ENCODE results near the gene ABAT. TPM values are rescaled to one million over a fixed set of nuclear protein-coding genes. Genes with fewer than 3 reads are reported as not detected.
"Not testable (repeated sequence)": the region's sequence is repeated elsewhere in the genome, so short reads cannot be mapped to it uniquely, and the experiment has no call there.

ABAT gene
- total RNA-seq, 2 donors from 2014 or later = 67.4 to 74.7 TPM

DNA sequence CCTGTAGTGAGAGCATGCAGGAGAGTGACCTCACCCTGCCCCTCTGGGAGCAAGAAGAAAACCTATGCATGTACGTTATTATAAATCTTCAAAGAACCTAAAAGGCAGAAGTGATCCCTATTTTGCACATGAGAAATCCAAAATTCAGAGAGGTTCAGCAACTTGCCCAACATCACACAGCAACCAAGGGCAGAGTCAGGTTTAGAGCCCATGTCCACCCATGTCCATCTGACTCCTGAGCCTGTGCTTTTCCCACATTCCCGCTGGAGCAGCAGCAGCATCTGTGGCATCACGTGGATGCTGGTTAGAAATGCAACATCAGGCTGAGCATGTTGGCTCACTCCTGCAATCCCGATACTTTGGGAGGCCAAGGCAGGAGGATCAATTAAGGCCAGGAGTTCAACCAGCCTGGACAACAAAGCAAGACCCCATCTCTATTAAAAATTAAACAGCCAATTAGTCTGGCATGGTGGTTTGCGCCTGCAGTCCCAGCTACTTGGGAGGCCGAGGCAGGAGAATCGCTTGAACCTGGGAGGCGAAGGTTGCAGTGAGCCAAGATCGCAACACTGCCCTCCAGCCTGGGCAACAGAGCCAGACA is 26.6 kb upstream of the ABAT start:
- TF ChIP-seq POLR2A (IDR thresholded peaks at IDR 0.05) (no peak), POLR2AphosphoS5 (IDR thresholded peaks at IDR 0.05) (no peak)
- TF ChIP-seq, protein P1, sequence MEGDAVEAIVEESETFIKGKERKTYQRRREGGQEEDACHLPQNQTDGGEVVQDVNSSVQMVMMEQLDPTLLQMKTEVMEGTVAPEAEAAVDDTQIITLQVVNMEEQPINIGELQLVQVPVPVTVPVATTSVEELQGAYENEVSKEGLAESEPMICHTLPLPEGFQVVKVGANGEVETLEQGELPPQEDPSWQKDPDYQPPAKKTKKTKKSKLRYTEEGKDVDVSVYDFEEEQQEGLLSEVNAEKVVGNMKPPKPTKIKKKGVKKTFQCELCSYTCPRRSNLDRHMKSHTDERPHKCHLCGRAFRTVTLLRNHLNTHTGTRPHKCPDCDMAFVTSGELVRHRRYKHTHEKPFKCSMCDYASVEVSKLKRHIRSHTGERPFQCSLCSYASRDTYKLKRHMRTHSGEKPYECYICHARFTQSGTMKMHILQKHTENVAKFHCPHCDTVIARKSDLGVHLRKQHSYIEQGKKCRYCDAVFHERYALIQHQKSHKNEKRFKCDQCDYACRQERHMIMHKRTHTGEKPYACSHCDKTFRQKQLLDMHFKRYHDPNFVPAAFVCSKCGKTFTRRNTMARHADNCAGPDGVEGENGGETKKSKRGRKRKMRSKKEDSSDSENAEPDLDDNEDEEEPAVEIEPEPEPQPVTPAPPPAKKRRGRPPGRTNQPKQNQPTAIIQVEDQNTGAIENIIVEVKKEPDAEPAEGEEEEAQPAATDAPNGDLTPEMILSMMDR (IDR thresholded peaks at IDR 0.05) = no peak
- intact Hi-C loops (cut with DNase I) = no loop called here
- peaks cover 12 to 14% of the 10 kb centered on the region in 2 donors for H3K36me3 ChIP-seq

DNA sequence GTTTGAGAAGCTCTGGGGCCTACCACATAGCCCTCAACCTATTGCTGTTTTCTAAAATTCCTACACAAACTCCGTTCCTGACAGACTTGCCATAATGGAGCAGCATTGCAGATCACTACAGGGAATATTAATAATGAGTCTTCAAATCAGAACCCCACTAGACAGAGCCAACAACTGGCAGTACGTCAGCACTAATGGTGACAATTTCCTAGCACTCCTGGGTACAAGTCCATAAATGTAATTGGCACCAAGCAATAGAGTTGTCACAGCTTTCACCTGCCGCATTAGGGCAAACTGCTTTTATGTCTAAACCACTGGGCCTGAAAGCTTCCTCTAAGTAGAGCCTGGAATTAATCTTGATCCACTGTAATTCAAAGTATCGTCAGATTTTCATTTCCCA is 25.5 kb upstream of the ABAT start:
- H3K27ac ChIP-seq = no peak overlapping the region
- DNase-seq (ENCODE audit: low spot score) = no peak
- H3K4me1 ChIP-seq (replicated peaks) = no peaks in the 10 kb centered on the region
- peaks cover 5 to 11% of the 10 kb centered on the region in 2 donors for H3K36me3 ChIP-seq
- TF ChIP-seq, protein P1 (IDR thresholded peaks at IDR 0.05) = no peak
- TF ChIP-seq POLR2A (IDR thresholded peaks at IDR 0.05) = no peak
- TF ChIP-seq POLR2AphosphoS5 (IDR thresholded peaks at IDR 0.05) = no peak
- no peaks in the 10 kb centered on the region for H3K9me3 ChIP-seq
- intact Hi-C loops (cut with DNase I) = no loop called here
- no peak overlapping the region for H3K4me3 ChIP-seq
- WGBS = 91% methylated on average over 4 of the region's 4 CpGs
- H3K27me3 ChIP-seq (replicated peaks; ENCODE audit: insufficient read depth) = no peaks in the 10 kb centered on the region

More for the DNA sequence above, 26.6 kb upstream of the ABAT start:
- H3K4me1 ChIP-seq (replicated peaks) = no peaks in the 10 kb centered on the region
- 76% methylated on average over 9 of the region's 9 CpGs for whole genome bisulfite sequencing
- no peaks in the 10 kb centered on the region for H3K9me3 ChIP-seq
- DNase-seq (ENCODE audit: low spot score) = no peak
- no peak overlapping the region for H3K27ac ChIP-seq
- no peak overlapping the region for H3K4me3 ChIP-seq
- no peaks in the 10 kb centered on the region for H3K27me3 ChIP-seq (replicated peaks; ENCODE audit: insufficient read depth)

DNA sequence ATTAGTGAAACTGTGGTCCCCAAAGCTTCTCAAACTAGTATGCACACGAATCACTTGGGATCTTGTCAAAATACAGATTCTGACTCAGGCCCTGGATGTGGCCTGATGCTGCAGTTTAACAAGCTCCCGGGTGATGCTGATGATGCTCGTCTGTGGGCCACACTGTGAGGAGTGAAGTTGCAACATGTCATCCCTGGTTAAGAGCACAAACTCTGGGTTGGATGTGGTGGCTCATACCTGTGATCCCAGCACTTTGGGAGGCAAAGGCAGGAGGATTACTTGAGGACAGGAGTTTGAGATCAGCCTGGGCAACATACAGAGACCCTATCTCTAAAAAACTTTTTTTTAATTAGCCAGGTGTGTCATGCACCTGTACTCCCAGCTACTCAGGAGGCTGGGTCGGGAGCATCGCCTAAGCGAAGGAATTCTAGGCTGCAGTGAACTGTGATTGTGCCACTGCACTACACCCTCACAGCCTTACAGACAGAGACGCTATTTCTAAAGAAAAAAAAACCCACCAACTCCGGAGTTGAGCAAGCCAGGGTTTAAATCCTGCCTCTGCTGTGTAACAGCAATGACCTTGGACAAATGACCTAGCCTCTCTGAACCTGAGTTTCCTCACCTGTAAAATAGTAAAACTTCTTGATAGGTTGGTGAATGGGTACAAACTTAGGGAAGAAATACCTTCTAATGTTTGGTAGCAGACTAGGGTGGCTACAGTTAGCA is 24.4 kb upstream of the ABAT start:
- Histone ChIP-seq H3K4me3 (no peak overlapping the region), H3K4me1 (replicated peaks) (no peaks in the 10 kb centered on the region), H3K27me3 (replicated peaks; ENCODE audit: insufficient read depth) (no peaks in the 10 kb centered on the region), H3K36me3 (peaks cover 3 to 11% of the 10 kb centered on the region in 2 donors), H3K9me3 (no peaks in the 10 kb centered on the region), H3K27ac (no peak overlapping the region)
- TF ChIP-seq POLR2A (IDR thresholded peaks at IDR 0.05) = no peak
- TF ChIP-seq, protein P1 (IDR thresholded peaks at IDR 0.05) = no peak
- no peak for TF ChIP-seq POLR2AphosphoS5 (IDR thresholded peaks at IDR 0.05)
- no peak for DNase-seq (ENCODE audit: low spot score)
- intact Hi-C loops (cut with DNase I) = no loop called here
- 74% methylated on average over 8 of the region's 8 CpGs for WGBS

DNA sequence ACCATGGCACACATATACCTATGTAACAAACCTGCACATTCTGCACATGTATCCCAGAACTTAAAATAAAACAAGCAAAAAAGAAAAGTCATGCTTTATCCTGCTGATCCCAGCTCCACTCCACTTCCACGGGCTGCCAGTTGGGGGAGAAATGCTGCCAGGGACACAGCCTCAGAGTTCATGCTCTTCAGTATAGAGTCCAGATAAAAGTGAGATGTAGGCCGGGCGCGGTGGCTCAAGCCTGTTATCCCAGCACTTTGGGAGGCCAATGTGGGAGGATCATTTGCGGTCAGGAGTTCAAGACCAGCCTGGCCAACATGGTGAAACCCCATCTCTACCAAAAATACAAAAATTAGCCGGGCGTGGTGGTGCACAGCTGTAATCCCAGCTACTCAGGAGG is 22.5 kb upstream of the ABAT start:
- DNase-seq (ENCODE audit: low spot score); H3K4me1 ChIP-seq (replicated peaks); intact Hi-C loops (cut with DNase I); H3K27ac ChIP-seq; H3K9me3 ChIP-seq; H3K36me3 ChIP-seq; H3K27me3 ChIP-seq (replicated peaks; ENCODE audit: insufficient read depth); H3K4me3 ChIP-seq: not testable (repeated sequence)
- WGBS = 59% methylated on average over 6 of the region's 7 CpGs

DNA sequence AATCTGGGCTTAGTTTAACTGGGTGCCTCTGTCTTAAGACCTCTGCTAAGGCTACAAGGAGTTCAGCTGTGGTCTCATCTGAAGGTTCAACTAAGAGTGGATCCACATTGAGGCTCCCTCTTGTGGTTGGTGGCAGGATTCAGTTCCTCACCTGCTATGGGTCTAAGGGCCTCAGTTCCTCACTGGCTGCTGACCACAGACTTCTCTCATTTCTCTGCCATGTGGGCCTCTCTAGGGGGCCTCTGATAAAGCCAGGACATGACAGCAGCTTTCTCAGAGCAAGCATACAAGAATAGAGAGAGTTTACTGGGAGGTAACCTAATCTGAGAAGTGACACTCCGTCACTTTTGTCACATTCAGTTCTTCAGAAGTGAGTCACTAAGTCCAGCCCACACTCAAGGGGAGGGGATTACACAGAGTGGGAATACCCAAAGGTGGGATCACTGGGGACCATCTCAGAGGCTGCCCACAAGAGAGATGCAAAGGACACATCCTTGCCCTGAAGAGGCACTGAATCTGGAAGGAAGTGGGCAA is 19.2 kb upstream of the ABAT start:
- no peak for TF ChIP-seq POLR2AphosphoS5 (IDR thresholded peaks at IDR 0.05)
- TF ChIP-seq POLR2A (IDR thresholded peaks at IDR 0.05) = no peak
- TF ChIP-seq, protein P1 (IDR thresholded peaks at IDR 0.05) = peak in 2 of 4 experiments; percentile 14
- H3K27me3 ChIP-seq (replicated peaks; ENCODE audit: insufficient read depth) = no peaks in the 10 kb centered on the region
- no peak overlapping the region for H3K4me3 ChIP-seq
- no peak for DNase-seq (ENCODE audit: low spot score)
- no peaks in the 10 kb centered on the region for H3K36me3 ChIP-seq
- 93% methylated on average over 1 of the region's 1 CpG for WGBS
- H3K27ac ChIP-seq = no peak overlapping the region
- no peaks in the 10 kb centered on the region for H3K4me1 ChIP-seq (replicated peaks)
- H3K9me3 ChIP-seq = no peaks in the 10 kb centered on the region
- intact Hi-C loops (cut with DNase I) = no loop called here
